ENCODE measurements around the gene PAX5. TPM values are rescaled to one million over a fixed set of nuclear protein-coding genes. Genes with fewer than 3 reads are reported as not detected.
A peak's percentile ranks its signal among the peaks of the same experiment; 100 is the strongest.

PAX5 gene
- polyA plus RNA-seq, 1 donor from 2014 or later: not detected

- Histone ChIP-seq H4K20me1 (ENCODE audit: insufficient read depth) (no peaks in the 10 kb centered on the region), H3F3A (ENCODE audit: insufficient read depth, low read length, poor library complexity, severe bottlenecking) (no peaks in the 10 kb centered on the region), H3K4me3 (ENCODE audit: low read length) (no peak overlapping the region), H3K9me2 (ENCODE audit: insufficient read depth, low read length) (no peaks in the 10 kb centered on the region), H3K9ac (ENCODE audit: low read length) (no peak overlapping the region), H3K4me2 (ENCODE audit: low read length) (no peak overlapping the region), H3K27me3 (ENCODE audit: insufficient read depth, low read depth, low read length) (peaks cover 67% of the 10 kb centered on the region), H3K27ac (ENCODE audit: low read length) (no peak overlapping the region), H3K36me3 (ENCODE audit: insufficient read depth, low read length) (no peaks in the 10 kb centered on the region), H3K9me3 (ENCODE audit: low read length) (no peaks in the 10 kb centered on the region), H2AFZ (ENCODE audit: low read depth, low read length) (no peak overlapping the region), H3K79me2 (replicated peaks; ENCODE audit: insufficient read depth, low read length) (no peaks in the 10 kb centered on the region)
- TF ChIP-seq CTCF (IDR thresholded peaks at IDR 0.05; ENCODE audit: poor library complexity, severe bottlenecking) (no peak), TAF1 (IDR thresholded peaks at IDR 0.05; ENCODE audit: low read depth) (no peak), SMC3 (conservative IDR thresholded peaks at IDR 0.05; ENCODE audit: poor library complexity) (no peak), POLR2AphosphoS5 (IDR thresholded peaks at IDR 0.05) (no peak), EP300 (conservative IDR thresholded peaks at IDR 0.05; ENCODE audit: poor library complexity, severe bottlenecking) (no peak), MXI1 (conservative IDR thresholded peaks at IDR 0.05; ENCODE audit: poor library complexity, severe bottlenecking) (no peak), EZH2 (IDR thresholded peaks at IDR 0.05; ENCODE audit: borderline replicate concordance, insufficient read depth, low read length, poor library complexity, severe bottlenecking) (no peak), RAD21 (conservative IDR thresholded peaks at IDR 0.05) (no peak)
- TF ChIP-seq, protein P1, sequence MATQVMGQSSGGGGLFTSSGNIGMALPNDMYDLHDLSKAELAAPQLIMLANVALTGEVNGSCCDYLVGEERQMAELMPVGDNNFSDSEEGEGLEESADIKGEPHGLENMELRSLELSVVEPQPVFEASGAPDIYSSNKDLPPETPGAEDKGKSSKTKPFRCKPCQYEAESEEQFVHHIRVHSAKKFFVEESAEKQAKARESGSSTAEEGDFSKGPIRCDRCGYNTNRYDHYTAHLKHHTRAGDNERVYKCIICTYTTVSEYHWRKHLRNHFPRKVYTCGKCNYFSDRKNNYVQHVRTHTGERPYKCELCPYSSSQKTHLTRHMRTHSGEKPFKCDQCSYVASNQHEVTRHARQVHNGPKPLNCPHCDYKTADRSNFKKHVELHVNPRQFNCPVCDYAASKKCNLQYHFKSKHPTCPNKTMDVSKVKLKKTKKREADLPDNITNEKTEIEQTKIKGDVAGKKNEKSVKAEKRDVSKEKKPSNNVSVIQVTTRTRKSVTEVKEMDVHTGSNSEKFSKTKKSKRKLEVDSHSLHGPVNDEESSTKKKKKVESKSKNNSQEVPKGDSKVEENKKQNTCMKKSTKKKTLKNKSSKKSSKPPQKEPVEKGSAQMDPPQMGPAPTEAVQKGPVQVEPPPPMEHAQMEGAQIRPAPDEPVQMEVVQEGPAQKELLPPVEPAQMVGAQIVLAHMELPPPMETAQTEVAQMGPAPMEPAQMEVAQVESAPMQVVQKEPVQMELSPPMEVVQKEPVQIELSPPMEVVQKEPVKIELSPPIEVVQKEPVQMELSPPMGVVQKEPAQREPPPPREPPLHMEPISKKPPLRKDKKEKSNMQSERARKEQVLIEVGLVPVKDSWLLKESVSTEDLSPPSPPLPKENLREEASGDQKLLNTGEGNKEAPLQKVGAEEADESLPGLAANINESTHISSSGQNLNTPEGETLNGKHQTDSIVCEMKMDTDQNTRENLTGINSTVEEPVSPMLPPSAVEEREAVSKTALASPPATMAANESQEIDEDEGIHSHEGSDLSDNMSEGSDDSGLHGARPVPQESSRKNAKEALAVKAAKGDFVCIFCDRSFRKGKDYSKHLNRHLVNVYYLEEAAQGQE (IDR thresholded peaks at IDR 0.05; ENCODE audit: borderline replicate concordance): no peak
Observed at GRCh38 chr9:37004424-37004935, 29.6 kb downstream of the PAX5 start.

GRCh38 chr9:37002413-37003217 is 31.5 kb downstream of the PAX5 start:
- H3K27ac ChIP-seq (ENCODE audit: low read length): no peak overlapping the region
- H3K4me3 ChIP-seq (ENCODE audit: low read length): peak overlapping the region; percentile 42

More at GRCh38 chr9:37002413-37003217, 31.5 kb downstream of the PAX5 start:
- Histone ChIP-seq H3K27me3 (ENCODE audit: insufficient read depth, low read depth, low read length) (peaks cover 62% of the 10 kb centered on the region), H3F3A (ENCODE audit: insufficient read depth, low read length, poor library complexity, severe bottlenecking) (no peaks in the 10 kb centered on the region), H3K9me3 (ENCODE audit: low read length) (no peaks in the 10 kb centered on the region), H3K4me2 (ENCODE audit: low read length) (no peak overlapping the region), H3K36me3 (ENCODE audit: insufficient read depth, low read length) (no peaks in the 10 kb centered on the region), H4K20me1 (ENCODE audit: insufficient read depth) (no peaks in the 10 kb centered on the region), H3K79me2 (replicated peaks; ENCODE audit: insufficient read depth, low read length) (no peaks in the 10 kb centered on the region), H3K9ac (ENCODE audit: low read length) (no peak overlapping the region), H3K9me2 (ENCODE audit: insufficient read depth, low read length) (no peaks in the 10 kb centered on the region), H2AFZ (ENCODE audit: low read depth, low read length) (no peak overlapping the region)
- TF ChIP-seq TAF1 (IDR thresholded peaks at IDR 0.05; ENCODE audit: low read depth) (no peak), EZH2 (IDR thresholded peaks at IDR 0.05; ENCODE audit: borderline replicate concordance, insufficient read depth, low read length, poor library complexity, severe bottlenecking) (no peak), SMC3 (conservative IDR thresholded peaks at IDR 0.05; ENCODE audit: poor library complexity) (no peak), POLR2AphosphoS5 (IDR thresholded peaks at IDR 0.05) (no peak), EP300 (conservative IDR thresholded peaks at IDR 0.05; ENCODE audit: poor library complexity, severe bottlenecking) (no peak), CTCF (IDR thresholded peaks at IDR 0.05; ENCODE audit: poor library complexity, severe bottlenecking) (no peak), RAD21 (conservative IDR thresholded peaks at IDR 0.05) (no peak), MXI1 (conservative IDR thresholded peaks at IDR 0.05; ENCODE audit: poor library complexity, severe bottlenecking) (no peak)
- TF ChIP-seq, protein P1 (IDR thresholded peaks at IDR 0.05; ENCODE audit: borderline replicate concordance): no peak
